Measurements from ENCODE around the gene TPI1.

Gene TPI1

DNA sequence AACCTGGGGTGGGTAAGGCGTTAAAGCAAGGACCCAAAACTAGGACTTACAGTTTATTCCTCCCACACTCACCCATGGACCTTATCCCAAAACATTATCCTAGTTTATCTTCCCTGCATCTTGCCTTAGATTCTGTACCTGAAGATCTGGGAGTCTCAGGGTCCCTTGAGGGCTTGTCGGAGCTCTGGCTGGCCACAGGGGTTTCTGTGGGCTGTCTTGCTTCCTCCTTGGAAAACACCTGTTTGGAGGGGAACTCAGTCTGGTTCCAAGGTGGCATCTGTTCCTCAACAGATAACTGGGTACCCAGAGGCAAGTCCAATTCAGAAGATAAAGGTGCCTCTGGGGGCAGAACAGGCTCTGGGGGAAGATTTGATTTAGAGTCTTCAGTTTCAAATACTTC, 17.9 kb upstream of the TPI1 start:
- no peak for DNase-seq (ENCODE audit: low read depth)

DNA sequence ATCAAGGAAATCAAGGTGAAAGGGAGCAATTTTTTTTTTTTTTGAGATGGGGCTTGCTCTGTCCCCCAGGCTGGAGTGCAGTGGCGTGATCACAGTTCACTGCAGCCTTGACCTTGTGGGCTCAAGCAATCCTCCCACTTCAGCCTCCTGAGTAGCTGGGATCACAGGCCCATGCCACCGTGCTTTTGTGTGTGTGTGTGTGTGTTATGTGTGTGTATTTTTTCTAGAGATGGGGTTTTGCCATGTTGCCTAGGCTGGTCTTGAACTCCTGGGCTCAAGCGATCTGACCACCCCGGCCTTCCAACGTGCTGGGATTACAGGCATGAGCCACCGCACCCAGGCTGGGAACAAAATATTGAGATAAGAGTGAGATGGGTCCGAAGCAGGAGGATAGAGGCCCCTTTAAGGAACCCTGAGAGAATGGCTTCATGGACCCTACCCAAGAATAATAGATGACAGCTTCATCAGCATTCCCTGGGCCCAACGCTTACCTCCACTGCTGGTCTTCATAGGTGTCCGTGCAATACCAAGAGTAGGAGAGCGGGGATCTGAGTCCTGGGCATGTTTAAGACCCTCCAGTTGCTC, 17.3 kb upstream of the TPI1 start:
- no peak for DNase-seq (ENCODE audit: low read depth)
- peak overlapping the region; percentile 94 for H3K4me3 ChIP-seq (ENCODE audit: low read length)
- TF ChIP-seq, protein P1, sequence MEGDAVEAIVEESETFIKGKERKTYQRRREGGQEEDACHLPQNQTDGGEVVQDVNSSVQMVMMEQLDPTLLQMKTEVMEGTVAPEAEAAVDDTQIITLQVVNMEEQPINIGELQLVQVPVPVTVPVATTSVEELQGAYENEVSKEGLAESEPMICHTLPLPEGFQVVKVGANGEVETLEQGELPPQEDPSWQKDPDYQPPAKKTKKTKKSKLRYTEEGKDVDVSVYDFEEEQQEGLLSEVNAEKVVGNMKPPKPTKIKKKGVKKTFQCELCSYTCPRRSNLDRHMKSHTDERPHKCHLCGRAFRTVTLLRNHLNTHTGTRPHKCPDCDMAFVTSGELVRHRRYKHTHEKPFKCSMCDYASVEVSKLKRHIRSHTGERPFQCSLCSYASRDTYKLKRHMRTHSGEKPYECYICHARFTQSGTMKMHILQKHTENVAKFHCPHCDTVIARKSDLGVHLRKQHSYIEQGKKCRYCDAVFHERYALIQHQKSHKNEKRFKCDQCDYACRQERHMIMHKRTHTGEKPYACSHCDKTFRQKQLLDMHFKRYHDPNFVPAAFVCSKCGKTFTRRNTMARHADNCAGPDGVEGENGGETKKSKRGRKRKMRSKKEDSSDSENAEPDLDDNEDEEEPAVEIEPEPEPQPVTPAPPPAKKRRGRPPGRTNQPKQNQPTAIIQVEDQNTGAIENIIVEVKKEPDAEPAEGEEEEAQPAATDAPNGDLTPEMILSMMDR (conservative IDR thresholded peaks at IDR 0.05; ENCODE audit: low read depth, low read length), result no peak

More for the DNA sequence above, 17.9 kb upstream of the TPI1 start:
- H3K4me3 ChIP-seq (ENCODE audit: low read length), result no peak overlapping the region
- TF ChIP-seq, protein P1 (conservative IDR thresholded peaks at IDR 0.05; ENCODE audit: low read depth, low read length), result no peak

DNA sequence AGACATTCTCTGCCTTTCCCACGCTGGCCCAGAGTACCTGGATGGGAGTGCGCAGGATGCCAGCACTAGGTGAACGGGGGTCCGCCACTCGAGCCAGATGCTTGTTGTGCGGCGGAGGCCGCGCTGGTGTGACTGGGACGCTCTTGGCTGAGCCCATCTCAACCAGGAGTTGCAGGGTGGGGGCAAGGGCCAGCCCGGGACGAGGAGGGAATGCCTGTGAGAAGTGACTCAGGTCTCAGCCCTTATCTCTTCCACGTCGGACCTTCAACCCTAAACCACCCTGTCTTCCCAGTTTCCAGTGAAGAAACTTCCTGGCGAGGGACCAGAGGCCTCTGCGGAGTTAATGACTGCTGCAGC, 16.6 kb upstream of the TPI1 start:
- peak overlapping the region; percentile 94 for H3K4me3 ChIP-seq (ENCODE audit: low read length)
- TF ChIP-seq, protein P1 (conservative IDR thresholded peaks at IDR 0.05; ENCODE audit: low read depth, low read length), result no peak
- DNase-seq (ENCODE audit: low read depth), result no peak

DNA sequence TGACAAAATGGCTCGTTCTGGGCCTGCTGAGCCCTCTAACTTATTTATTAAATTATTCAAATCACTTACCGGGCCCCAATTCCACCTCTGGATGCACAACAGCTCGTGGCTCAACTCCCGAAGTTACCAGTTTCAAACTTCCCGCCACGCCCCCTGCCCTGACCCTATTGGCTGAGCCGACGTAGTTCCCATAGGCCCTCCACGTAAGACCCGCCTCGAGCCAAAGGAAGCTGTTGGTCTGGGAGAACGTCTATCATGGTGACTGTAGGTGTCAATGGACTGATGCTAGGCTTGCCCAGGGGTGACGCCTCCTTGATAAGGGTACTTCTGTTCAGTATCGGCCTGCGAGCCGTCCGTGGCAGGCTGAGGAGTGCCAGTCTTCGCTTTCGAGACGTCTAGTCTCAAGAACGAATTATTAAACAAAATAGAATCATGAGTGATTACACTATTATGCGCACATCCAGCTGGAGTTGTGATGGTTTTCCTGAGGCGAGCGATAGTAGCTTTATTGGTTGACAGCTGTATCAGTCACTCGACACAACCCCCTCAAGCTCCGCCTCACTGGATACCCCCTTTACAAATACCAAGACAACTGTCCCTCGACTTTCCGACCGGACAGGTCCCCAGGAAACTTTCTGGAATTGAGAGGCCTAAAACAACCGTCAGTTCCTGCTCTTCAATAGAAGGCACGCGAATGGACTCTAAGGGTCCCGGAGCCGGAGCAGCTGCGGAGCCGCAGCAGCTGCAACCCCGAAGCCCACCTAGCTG, 16.0 kb upstream of the TPI1 start, which contains the start of gene CDCA3:
Gene CDCA3, minus strand, starts transcription at position 134 of the 768 bp plus-strand sequence. CDS start 334 bp downstream, outside the sequence.
- TF ChIP-seq, protein P1 (conservative IDR thresholded peaks at IDR 0.05; ENCODE audit: low read depth, low read length), result no peak
- DNase-seq (ENCODE audit: low read depth), result peak; percentile 96
- peak within 1 kb of the TSS; percentile 94 for H3K4me3 ChIP-seq (ENCODE audit: low read length)

DNA sequence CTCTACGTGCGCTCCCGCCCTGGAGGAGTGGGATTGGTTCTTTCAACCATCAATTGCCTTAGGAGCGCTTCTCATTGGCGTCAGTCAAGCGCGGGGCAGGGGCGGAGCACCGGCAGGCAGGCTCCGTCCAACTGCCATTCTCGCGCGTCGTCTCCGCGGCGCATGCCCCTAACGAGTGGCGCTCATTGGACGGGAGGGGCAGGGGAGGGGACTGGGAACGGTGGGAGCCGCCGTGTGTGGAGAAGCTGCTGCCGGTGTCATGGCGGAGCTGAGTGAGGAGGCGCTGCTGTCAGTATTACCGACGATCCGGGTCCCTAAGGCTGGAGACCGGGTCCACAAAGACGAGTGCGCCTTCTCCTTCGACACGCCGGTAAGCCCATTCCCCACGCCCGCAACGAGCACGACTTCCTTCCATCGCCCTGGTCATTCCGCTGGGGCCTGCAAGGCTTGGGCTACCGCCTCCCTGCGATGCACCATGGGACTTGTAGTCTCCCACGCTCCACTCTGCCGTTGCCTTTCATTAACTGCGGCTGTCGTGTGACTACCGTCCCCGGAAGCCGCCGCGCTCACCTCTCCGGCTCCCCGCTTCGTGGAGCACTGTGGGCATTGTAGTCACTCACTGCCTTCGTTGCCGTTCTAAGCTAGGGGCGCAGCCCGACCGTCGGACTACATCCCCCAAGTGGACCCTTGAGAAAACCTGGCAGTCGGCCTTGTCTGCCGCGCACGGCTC, 15.2 kb upstream of the TPI1 start, which contains the start of gene USP5:
Gene USP5, plus strand, starts transcription at position 230 of the 730 bp plus-strand sequence. Its CDS starts 30 bp downstream, at position 260.
- TF ChIP-seq, protein P1 (conservative IDR thresholded peaks at IDR 0.05; ENCODE audit: low read depth, low read length), result no peak
- DNase-seq (ENCODE audit: low read depth), result peak; percentile 99
- peak within 1 kb of the TSS; percentile 94 for H3K4me3 ChIP-seq (ENCODE audit: low read length)

DNA sequence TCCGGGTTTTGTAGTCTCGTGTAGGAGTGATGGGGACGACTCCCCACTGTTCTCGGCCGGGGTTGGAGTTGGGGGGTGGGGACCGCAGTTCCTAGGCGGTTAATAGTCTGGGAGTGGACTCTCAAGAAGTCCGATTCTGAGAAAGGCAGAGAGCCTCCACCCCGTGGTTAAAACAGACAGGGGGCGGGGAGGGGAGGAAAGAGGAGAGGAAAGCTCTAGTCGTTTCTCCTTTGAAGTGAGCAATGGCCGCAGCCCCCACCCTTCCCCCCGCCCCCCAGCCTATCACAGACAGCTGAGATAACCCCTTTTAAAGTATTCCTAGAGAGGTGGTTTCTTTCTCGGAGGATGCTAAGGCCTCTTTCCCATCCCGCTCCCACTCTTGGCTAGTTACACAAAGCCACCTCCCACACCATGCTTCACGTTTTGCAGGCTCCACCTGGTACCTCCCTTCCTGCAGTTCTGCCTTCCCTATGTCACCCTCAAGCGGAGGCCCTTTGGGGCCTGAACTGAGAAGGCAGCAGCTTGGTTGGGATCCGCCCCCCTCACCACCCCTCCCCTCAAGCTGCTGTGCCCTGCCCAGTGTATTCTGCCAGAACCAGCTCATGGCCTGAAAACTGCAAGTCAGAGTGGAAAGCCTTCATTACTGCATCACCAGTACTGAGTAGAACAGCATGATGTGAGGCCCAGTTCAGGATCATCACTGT, 14.5 kb upstream of the TPI1 start:
- DNase-seq (ENCODE audit: low read depth), result no peak
- TF ChIP-seq, protein P1 (conservative IDR thresholded peaks at IDR 0.05; ENCODE audit: low read depth, low read length), result no peak
- H3K4me3 ChIP-seq (ENCODE audit: low read length), result peak overlapping the region; percentile 94
